ENCODE results near the gene GPR78. TPM values are rescaled to one million over a fixed set of nuclear protein-coding genes. Genes with fewer than 3 reads are reported as not detected.

Gene GPR78
- total RNA-seq, 1 donor from 2014 or later = not detected

- DNase-seq (ENCODE audit: low read depth, low spot score) = no peak
Measured at GRCh38 chr4:8586671-8587468, 6.7 kb downstream of the GPR78 start.

- DNase-seq (ENCODE audit: low read depth, low spot score) = no peak
Measured at GRCh38 chr4:8587469-8588195, 7.4 kb downstream of the GPR78 start.

GRCh38 chr4:8588196-8588470 lies 7.9 kb downstream of the GPR78 start:
- no peak for DNase-seq (ENCODE audit: low read depth, low spot score)

- DNase-seq (ENCODE audit: low read depth, low spot score) = no peak
Measured at GRCh38 chr4:8589336-8589735, 9.1 kb downstream of the GPR78 start.

GRCh38 chr4:8589823-8590545 lies 9.8 kb downstream of the GPR78 start:
- no peak for DNase-seq (ENCODE audit: low read depth, low spot score)

GRCh38 chr4:8590546-8590880 lies 10.3 kb downstream of the GPR78 start:
- DNase-seq (ENCODE audit: low read depth, low spot score) = no peak

GRCh38 chr4:8591114-8591513 lies 10.9 kb downstream of the GPR78 start:
- no peak for DNase-seq (ENCODE audit: low read depth, low spot score)

GRCh38 chr4:8591626-8592365 lies 11.6 kb downstream of the GPR78 start:
- DNase-seq (ENCODE audit: low read depth, low spot score) = no peak

- no peak for DNase-seq (ENCODE audit: low read depth, low spot score)
Measured at GRCh38 chr4:8592366-8593263, 12.4 kb downstream of the GPR78 start, which contains the start of gene CPZ. Gene CPZ (plus strand): TSS chr4:8592765. CDS start chr4:8592834, 69 bp downstream.

- no peak for DNase-seq (ENCODE audit: low read depth, low spot score)
Measured at GRCh38 chr4:8593264-8594096, 13.3 kb downstream of the GPR78 start.

GRCh38 chr4:8594097-8595038 lies 14.2 kb downstream of the GPR78 start:
- no peak for DNase-seq (ENCODE audit: low read depth, low spot score)

GRCh38 chr4:8595237-8596087 lies 15.3 kb downstream of the GPR78 start:
- no peak for DNase-seq (ENCODE audit: low read depth, low spot score)

GRCh38 chr4:8596891-8597290 lies 16.7 kb downstream of the GPR78 start:
- no peak for DNase-seq (ENCODE audit: low read depth, low spot score)

GRCh38 chr4:8597319-8597718 lies 17.1 kb downstream of the GPR78 start:
- DNase-seq (ENCODE audit: low read depth, low spot score) = no peak

- DNase-seq (ENCODE audit: low read depth, low spot score) = no peak
Measured at GRCh38 chr4:8597791-8598190, 17.6 kb downstream of the GPR78 start.

- DNase-seq (ENCODE audit: low read depth, low spot score) = no peak
Measured at GRCh38 chr4:8598391-8599090, 18.3 kb downstream of the GPR78 start.

- no peak for DNase-seq (ENCODE audit: low read depth, low spot score)
Measured at GRCh38 chr4:8599091-8599460, 18.9 kb downstream of the GPR78 start.

Data from pulmonary artery endothelial cell (primary cell).